Karpas-422 (cell line): ENCODE data around the gene SPRED3. TPM values are rescaled to one million over a fixed set of nuclear protein-coding genes. Genes with fewer than 3 reads are reported as not detected.

ENCODE experiments used
- DNase-seq: peaks from one replicate; pipeline ENCODE4 v3.0.0-alpha.2; 2015
- H2AFZ ChIP-seq: fragments of 200-600 bp; sonication (generic); 2 replicates; pipeline ENCODE4 v1.6.1; 2014; ENCODE audit warnings: antibody characterized with exemption, low read length, mixed read lengths
- H3K27ac ChIP-seq: fragments of 200-600 bp; sonication (generic); 2 replicates; pipeline ENCODE4 v1.5.1; 2014; ENCODE audit warnings: mild to moderate bottlenecking, low read length, moderate library complexity
- H3K27me3 ChIP-seq: fragments of 200-600 bp; sonication (generic); 2 replicates; pipeline ENCODE4 v1.6.1; 2014; ENCODE audit warnings: low read length, mixed read lengths
- H3K36me3 ChIP-seq: fragments of 200-600 bp; sonication (generic); 2 replicates; pipeline ENCODE4 v1.6.1; 2014; ENCODE audit warnings: low read length, mixed read lengths; ENCODE audit not compliant: insufficient read depth
- H3K4me1 ChIP-seq: fragments of 200-600 bp; sonication (generic); 2 replicates; pipeline ENCODE4 v1.6.1; 2014; ENCODE audit warnings: mild to moderate bottlenecking, low read length, mixed read lengths
- H3K4me2 ChIP-seq: fragments of 200-600 bp; sonication (generic); 2 replicates; pipeline ENCODE4 v1.6.1; 2014; ENCODE audit warnings: low read length, low read depth, mild to moderate bottlenecking; ENCODE audit not compliant: poor library complexity, severe bottlenecking
- H3K4me3 ChIP-seq: fragments of 200-600 bp; sonication (generic); 2 replicates; pipeline ENCODE4 v1.5.1; 2014; ENCODE audit warnings: mild to moderate bottlenecking, antibody characterized with exemption, low read length, mixed read lengths
- H3K79me2 ChIP-seq: fragments of 200-600 bp; sonication (generic); 2 replicates; pipeline ENCODE4 v1.6.1; 2014; ENCODE audit warnings: mild to moderate bottlenecking, low read length, mixed read lengths
- H3K9ac ChIP-seq: fragments of 200-600 bp; sonication (generic); 2 replicates; pipeline ENCODE4 v1.6.0; 2014; ENCODE audit warnings: low read length
- H3K9me2 ChIP-seq: fragments of 200-600 bp; sonication (generic), shearing (Covaris generic); replicated peaks from 2 replicates; pipeline ENCODE4 v1.6.0; 2014; ENCODE audit warnings: mild to moderate bottlenecking, low read length, moderate library complexity; ENCODE audit not compliant: insufficient read depth
- H3K9me3 ChIP-seq: fragments of 300-700, 200-600 bp; sonication (generic); 2 replicates; pipeline ENCODE4 v1.6.1; 2014; ENCODE audit warnings: low read length, mixed read lengths
- H4K20me1 ChIP-seq: fragments of 200-600 bp; sonication (generic); 2 replicates; pipeline ENCODE4 v1.6.1; 2014; ENCODE audit warnings: mild to moderate bottlenecking, antibody characterized with exemption, low read length, low read depth; ENCODE audit not compliant: insufficient read depth
- total RNA-seq: library from RNA; depleted of rRNA; stranded (reverse); fragments of >200 nt; shearing (Covaris generic); gene quantifications from 2 replicates; pipeline ENCODE4 v1.2.3, GENCODE V29; 2014; ENCODE audit warnings: low replicate concordance

SPRED3 gene
- total RNA-seq, 1 experiment from 2014 or later = 0.11 TPM

GRCh38 chr19:38355728-38356725, 32.5 kb upstream of the SPRED3 start:
- Histone ChIP-seq H3K79me2 (no peaks in the 10 kb centered on the region), H3K36me3 (no peaks in the 10 kb centered on the region), H4K20me1 (no peaks in the 10 kb centered on the region), H3K4me2 (no peak overlapping the region), H3K9ac (no peak overlapping the region), H3K4me3 (no peak overlapping the region), H3K27ac (no peak overlapping the region), H3K9me2 (no peaks in the 10 kb centered on the region), H3K27me3 (no peaks in the 10 kb centered on the region), H3K4me1 (no peaks in the 10 kb centered on the region), H2AFZ (no peak overlapping the region), H3K9me3 (no peaks in the 10 kb centered on the region)
- DNase-seq = no peak

- H3K9ac ChIP-seq = no peak overlapping the region
- H3K79me2 ChIP-seq = no peaks in the 10 kb centered on the region
- H3K27me3 ChIP-seq = no peaks in the 10 kb centered on the region
- no peak for DNase-seq
- H3K4me1 ChIP-seq = peaks cover 11% of the 10 kb centered on the region
- no peak overlapping the region for H3K4me3 ChIP-seq
- no peaks in the 10 kb centered on the region for H3K9me2 ChIP-seq
- H3K36me3 ChIP-seq = no peaks in the 10 kb centered on the region
- H4K20me1 ChIP-seq = no peaks in the 10 kb centered on the region
- H2AFZ ChIP-seq = no peak overlapping the region
- H3K27ac ChIP-seq = no peak overlapping the region
- H3K9me3 ChIP-seq = no peaks in the 10 kb centered on the region
- no peak overlapping the region for H3K4me2 ChIP-seq
Measured at GRCh38 chr19:38358071-38358470, 30.4 kb upstream of the SPRED3 start.

GRCh38 chr19:38359242-38360021, 29.1 kb upstream of the SPRED3 start:
- Histone ChIP-seq H3K9me2 (no peaks in the 10 kb centered on the region), H3K79me2 (no peaks in the 10 kb centered on the region), H4K20me1 (no peaks in the 10 kb centered on the region), H3K36me3 (no peaks in the 10 kb centered on the region), H2AFZ (no peak overlapping the region), H3K27ac (no peak overlapping the region), H3K9me3 (no peaks in the 10 kb centered on the region), H3K27me3 (no peaks in the 10 kb centered on the region), H3K4me2 (no peak overlapping the region), H3K4me3 (no peak overlapping the region), H3K4me1 (peaks cover 11% of the 10 kb centered on the region), H3K9ac (no peak overlapping the region)
- DNase-seq = no peak

- no peaks in the 10 kb centered on the region for H3K9me3 ChIP-seq
- no peak overlapping the region for H2AFZ ChIP-seq
- no peaks in the 10 kb centered on the region for H3K79me2 ChIP-seq
- no peaks in the 10 kb centered on the region for H3K36me3 ChIP-seq
- no peaks in the 10 kb centered on the region for H3K9me2 ChIP-seq
- no peaks in the 10 kb centered on the region for H3K27me3 ChIP-seq
- DNase-seq = no peak
- H3K4me2 ChIP-seq = no peak overlapping the region
- H3K9ac ChIP-seq = no peak overlapping the region
- H3K27ac ChIP-seq = no peak overlapping the region
- no peak overlapping the region for H3K4me3 ChIP-seq
- peaks cover 11% of the 10 kb centered on the region for H3K4me1 ChIP-seq
- no peaks in the 10 kb centered on the region for H4K20me1 ChIP-seq
Measured at GRCh38 chr19:38360351-38360750, 28.1 kb upstream of the SPRED3 start.

GRCh38 chr19:38360839-38361631, 27.5 kb upstream of the SPRED3 start:
- no peak for DNase-seq
- H3K27ac ChIP-seq = no peak overlapping the region
- H3K4me1 ChIP-seq = peaks cover 11% of the 10 kb centered on the region
- no peaks in the 10 kb centered on the region for H3K9me3 ChIP-seq
- no peak overlapping the region for H3K4me3 ChIP-seq
- no peak overlapping the region for H2AFZ ChIP-seq
- no peak overlapping the region for H3K9ac ChIP-seq
- no peaks in the 10 kb centered on the region for H4K20me1 ChIP-seq
- H3K9me2 ChIP-seq = no peaks in the 10 kb centered on the region
- no peaks in the 10 kb centered on the region for H3K27me3 ChIP-seq
- no peaks in the 10 kb centered on the region for H3K79me2 ChIP-seq
- no peaks in the 10 kb centered on the region for H3K36me3 ChIP-seq
- no peak overlapping the region for H3K4me2 ChIP-seq

GRCh38 chr19:38361633-38362075, 26.8 kb upstream of the SPRED3 start:
- Histone ChIP-seq H4K20me1 (no peaks in the 10 kb centered on the region), H3K4me3 (peak overlapping the region; percentile 55; the same call in 1 of the 2 replicates), H3K27ac (no peak overlapping the region), H3K9me2 (no peaks in the 10 kb centered on the region), H3K27me3 (no peaks in the 10 kb centered on the region), H3K4me2 (peak overlapping the region; percentile 62), H3K9me3 (no peaks in the 10 kb centered on the region), H3K36me3 (no peaks in the 10 kb centered on the region), H2AFZ (no peak overlapping the region), H3K79me2 (no peaks in the 10 kb centered on the region), H3K4me1 (peaks cover 11% of the 10 kb centered on the region), H3K9ac (no peak overlapping the region)
- peak; percentile 68 for DNase-seq

- Histone ChIP-seq H3K4me3 (peak overlapping the region; percentile 55; the same call in 1 of the 2 replicates), H3K9me3 (no peaks in the 10 kb centered on the region), H3K4me2 (peak overlapping the region; percentile 62), H3K27me3 (no peaks in the 10 kb centered on the region), H3K9ac (peak overlapping the region; percentile 43), H3K36me3 (no peaks in the 10 kb centered on the region), H3K9me2 (no peaks in the 10 kb centered on the region), H4K20me1 (no peaks in the 10 kb centered on the region), H3K79me2 (no peaks in the 10 kb centered on the region), H3K4me1 (peaks cover 11% of the 10 kb centered on the region), H2AFZ (peak overlapping the region; percentile 75; the same call in 1 of the 2 replicates), H3K27ac (no peak overlapping the region)
- DNase-seq = peak; percentile 76
Measured at GRCh38 chr19:38362076-38362945, 26.2 kb upstream of the SPRED3 start.
